ENCODE data around the gene ONECUT1. TPM values are rescaled to one million over a fixed set of nuclear protein-coding genes. Genes with fewer than 3 reads are reported as not detected.
A peak's percentile ranks its signal among the peaks of the same experiment; 100 is the strongest.

The ONECUT1 gene
- total and polyA plus RNA-seq, 7 donors, result not detected

- Histone ChIP-seq H3K36me3 (ENCODE audit: insufficient read depth in 1 of 2, low read depth in 1 of 2) (no peaks in the 10 kb centered on the region), H3K27me3 (ENCODE audit: insufficient read depth in 3 of 3, low read length in 2 of 3) (no peaks in the 10 kb centered on the region), H3K27ac (peak overlapping the region; percentile 78), H3K9me3 (no peaks in the 10 kb centered on the region), H3K4me3 (no peak overlapping the region), H3K4me1 (peaks cover 37% of the 10 kb centered on the region)
- 46 to 60% (median 53%) methylated on average over 2 of the region's 2 CpGs for WGBS, 3 donors
- TF ChIP-seq CTCF (IDR thresholded peaks at IDR 0.05), result no peak
- intact Hi-C loops (cut with DNase I), result loop anchor here in 1 of 2 donors (5.0 kb wide), 1 partner anchor 47 kb away; no protein-coding TSS in a partner anchor
- ATAC-seq (no peak), DNase-seq (no peak)
Measured at GRCh38 chr15:52728899-52729298, 61.2 kb downstream of the ONECUT1 start.

GRCh38 chr15:52727815-52728214 is 62.3 kb downstream of the ONECUT1 start:
- no peaks in the 10 kb centered on the region for H3K9me3 ChIP-seq
- WGBS, 3 donors, result 72 to 76% (median 73%) methylated on average over 3 of the region's 3 CpGs
- ATAC-seq, result no peak
- no peak for TF ChIP-seq CTCF (IDR thresholded peaks at IDR 0.05)
- H3K4me1 ChIP-seq, result peaks cover 28% of the 10 kb centered on the region
- no peaks in the 10 kb centered on the region for H3K36me3 ChIP-seq (ENCODE audit: insufficient read depth in 1 of 2, low read depth in 1 of 2)
- no peak for DNase-seq
- H3K27ac ChIP-seq, result no peak overlapping the region
- H3K4me3 ChIP-seq, result no peak overlapping the region
- intact Hi-C loops (cut with DNase I), result loop anchor here in 1 of 2 donors (5.0 kb wide), 1 partner anchor 46 kb away; no protein-coding TSS in a partner anchor
- no peaks in the 10 kb centered on the region for H3K27me3 ChIP-seq (ENCODE audit: insufficient read depth in 3 of 3, low read length in 2 of 3)

GRCh38 chr15:52726195-52726594 is 63.9 kb downstream of the ONECUT1 start:
- Histone ChIP-seq H3K9me3 (no peaks in the 10 kb centered on the region), H3K4me3 (no peak overlapping the region), H3K4me1 (peaks cover 14% of the 10 kb centered on the region), H3K27me3 (ENCODE audit: insufficient read depth in 3 of 3, low read length in 2 of 3) (no peaks in the 10 kb centered on the region), H3K36me3 (ENCODE audit: insufficient read depth in 1 of 2, low read depth in 1 of 2) (no peaks in the 10 kb centered on the region), H3K27ac (no peak overlapping the region)
- no peak for TF ChIP-seq CTCF (IDR thresholded peaks at IDR 0.05)
- ATAC-seq (no peak), DNase-seq (no peak)
- WGBS, 3 donors, result 88 to 89% (median 88%) methylated on average over 2 of the region's 2 CpGs
- intact Hi-C loops (cut with DNase I), result loop anchor here in 1 of 2 donors (5.0 kb wide), 1 partner anchor 44 kb away; no protein-coding TSS in a partner anchor

- no peaks in the 10 kb centered on the region for H3K36me3 ChIP-seq (ENCODE audit: insufficient read depth in 1 of 2, low read depth in 1 of 2)
- ATAC-seq (no peak), DNase-seq (no peak)
- H3K27ac ChIP-seq, result no peak overlapping the region
- H3K4me3 ChIP-seq, result no peak overlapping the region
- no peak for TF ChIP-seq CTCF (IDR thresholded peaks at IDR 0.05)
- no peaks in the 10 kb centered on the region for H3K27me3 ChIP-seq (ENCODE audit: insufficient read depth in 3 of 3, low read length in 2 of 3)
- WGBS, 3 donors, result 72 to 79% (median 76%) methylated on average over 2 of the region's 2 CpGs
- no peaks in the 10 kb centered on the region for H3K4me1 ChIP-seq
- no peaks in the 10 kb centered on the region for H3K9me3 ChIP-seq
- intact Hi-C loops (cut with DNase I), result no loop called here
Measured at GRCh38 chr15:52718551-52718950, 71.6 kb downstream of the ONECUT1 start.

GRCh38 chr15:52717924-52718323 is 72.2 kb downstream of the ONECUT1 start:
- no peaks in the 10 kb centered on the region for H3K27me3 ChIP-seq (ENCODE audit: insufficient read depth in 3 of 3, low read length in 2 of 3)
- H3K9me3 ChIP-seq, result no peaks in the 10 kb centered on the region
- no peak for TF ChIP-seq CTCF (IDR thresholded peaks at IDR 0.05)
- WGBS, 3 donors, result 77 to 81% (median 80%) methylated on average over 6 of the region's 6 CpGs
- no peaks in the 10 kb centered on the region for H3K4me1 ChIP-seq
- H3K27ac ChIP-seq, result no peak overlapping the region
- no peak for ATAC-seq
- no peak for DNase-seq
- no peaks in the 10 kb centered on the region for H3K36me3 ChIP-seq (ENCODE audit: insufficient read depth in 1 of 2, low read depth in 1 of 2)
- intact Hi-C loops (cut with DNase I), result no loop called here
- no peak overlapping the region for H3K4me3 ChIP-seq

All from psoas muscle (tissue), 8 donors.